ENCODE results near the gene C5orf46.

- TF ChIP-seq GATA3 (IDR thresholded peaks at IDR 0.05; ENCODE audit: low read depth, low read length) = no peak
- TF ChIP-seq GATA2 (IDR thresholded peaks at IDR 0.05; ENCODE audit: low read depth, low read length) = no peak
Observed at GRCh38 chr5:147849226-147849625, 57.1 kb downstream of the C5orf46 start.
